ENCODE data around the gene ILDR2. TPM values are rescaled to one million over a fixed set of nuclear protein-coding genes. Genes with fewer than 3 reads are reported as not detected.
"Not testable (repeated sequence)": the region's sequence is repeated elsewhere in the genome, so short reads cannot be mapped to it uniquely, and the experiment has no call there.

The ILDR2 gene
- polyA plus RNA-seq, 1 donor: 20.6 TPM

- no peak for DNase-seq
Observed at GRCh38 chr1:166888373-166889111, 86.8 kb downstream of the ILDR2 start.

GRCh38 chr1:166884971-166885370 is 90.4 kb downstream of the ILDR2 start:
- no peak for DNase-seq

GRCh38 chr1:166884040-166884642 is 91.2 kb downstream of the ILDR2 start:
- peak; percentile 41 for DNase-seq

GRCh38 chr1:166882893-166883292 is 92.4 kb downstream of the ILDR2 start:
- no peak for DNase-seq

- DNase-seq: not testable (repeated sequence)
Observed at GRCh38 chr1:166878173-166878917, 97.0 kb downstream of the ILDR2 start.

GRCh38 chr1:166876540-166876838 is 98.9 kb downstream of the ILDR2 start:
- DNase-seq: no peak

GRCh38 chr1:166875734-166876539 is 99.4 kb downstream of the ILDR2 start, which contains the start of gene TADA1:
Gene TADA1, minus strand, starts transcription at chr1:166876264. Its CDS starts 31 bp downstream, at chr1:166876233.
- peak; percentile 99 for DNase-seq

GRCh38 chr1:166875302-166875733 is 100.0 kb downstream of the ILDR2 start:
- DNase-seq: no peak

GRCh38 chr1:166874464-166874863 is 100.9 kb downstream of the ILDR2 start:
- DNase-seq: no peak

GRCh38 chr1:166870584-166870983 is 104.8 kb downstream of the ILDR2 start:
- no peak for DNase-seq

- DNase-seq: no peak
Observed at GRCh38 chr1:166869318-166870099, 105.8 kb downstream of the ILDR2 start.

- DNase-seq: no peak
Observed at GRCh38 chr1:166868639-166869038, 106.7 kb downstream of the ILDR2 start.

GRCh38 chr1:166865926-166866325 is 109.4 kb downstream of the ILDR2 start:
- no peak for DNase-seq

GRCh38 chr1:166859597-166859996 is 115.7 kb downstream of the ILDR2 start:
- DNase-seq: no peak

GRCh38 chr1:166858726-166859419 is 116.5 kb downstream of the ILDR2 start:
- DNase-seq: no peak

Other genes starting within 250 kb of the ILDR2 start
- gene POGK, start 136.1 kb downstream of the ILDR2 start, polyA plus RNA-seq (ENCODE audit: insufficient read length): 46.0 TPM
- 29.1 TPM for gene TADA1, start 99.3 kb downstream of the ILDR2 start, polyA plus RNA-seq (ENCODE audit: insufficient read length)
- 2.5 TPM for gene MAEL, start 13.7 kb upstream of the ILDR2 start, polyA plus RNA-seq (ENCODE audit: insufficient read length)
- 1.1 TPM for gene GPA33, start 114.8 kb upstream of the ILDR2 start, polyA plus RNA-seq (ENCODE audit: insufficient read length)
- gene STYXL2, start 118.5 kb upstream of the ILDR2 start, polyA plus RNA-seq (ENCODE audit: insufficient read length): 0.45 TPM
- 20.7 TPM for gene POU2F1, start 245.3 kb upstream of the ILDR2 start, polyA plus RNA-seq (ENCODE audit: insufficient read length)